ENCODE results near the gene FN3K. TPM values are rescaled to one million over a fixed set of nuclear protein-coding genes. Genes with fewer than 3 reads are reported as not detected.

Gene FN3K
- polyA plus RNA-seq, 3 donors = 0.15 TPM; not detected in 2

DNA sequence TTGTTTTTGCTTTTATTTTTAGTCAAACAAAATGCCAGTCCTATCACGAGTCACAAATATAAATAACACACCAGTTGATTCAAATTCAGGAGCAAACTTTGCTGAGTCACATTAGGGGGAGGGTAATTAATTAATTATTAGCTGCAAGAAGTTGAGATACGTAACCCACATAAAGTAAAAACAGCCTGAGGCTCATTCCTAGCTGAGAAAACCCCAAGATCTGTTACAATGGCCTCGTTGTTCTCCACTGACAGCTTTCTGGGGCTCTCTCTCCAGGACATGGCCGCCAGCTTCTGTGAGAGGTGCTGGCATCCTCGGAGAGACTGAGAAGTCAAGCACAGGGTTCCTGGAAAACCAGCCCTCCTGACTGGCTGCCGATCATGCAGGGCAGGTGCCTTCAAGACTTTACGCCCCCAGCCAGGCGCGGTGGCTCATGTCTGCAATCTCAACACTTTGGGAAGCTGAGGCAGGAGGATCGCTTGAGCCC lies 48.0 kb upstream of the FN3K start:
- WGBS (ENCODE audit: insufficient coverage) = 99% methylated on average over 7 of the region's 10 CpGs

DNA sequence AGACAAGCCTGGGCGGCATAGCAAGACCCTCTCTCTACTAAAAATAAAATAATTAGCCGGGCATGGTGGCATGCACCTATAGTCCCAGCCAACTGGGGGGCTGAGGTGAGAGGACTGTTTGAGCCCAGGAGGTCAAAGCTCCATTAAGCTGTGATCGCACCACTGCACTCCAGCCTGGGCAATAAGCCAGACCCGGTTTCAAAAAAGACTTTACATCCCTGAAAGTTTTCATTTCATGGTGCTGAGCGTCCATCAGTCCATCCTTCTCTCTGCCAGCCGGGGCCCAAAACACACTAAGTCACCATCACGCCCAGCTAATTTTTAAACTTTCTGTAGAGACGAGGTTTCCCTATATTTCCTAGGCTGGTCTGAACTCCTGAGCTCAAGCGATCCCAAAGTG lies 47.5 kb upstream of the FN3K start:
- no peaks in the 10 kb centered on the region for H3K9me3 ChIP-seq (replicated peaks in 1 of 2; ENCODE audit: control insufficient read depth in 1 of 2, insufficient read depth in 1 of 2, low read length in 2 of 2)
- H3K9me3 Mint-ChIP-seq = peaks cover 0 to 2% (median 0%) of the 10 kb centered on the region in 7 donors
- no peaks in the 10 kb centered on the region for H3K36me3 ChIP-seq (replicated peaks in 1 of 2; ENCODE audit: control insufficient read depth in 1 of 2, insufficient read depth in 2 of 2, low read length in 2 of 2)
- peaks cover 0 to 3% of the 10 kb centered on the region in 2 donors for H3K4me1 ChIP-seq (ENCODE audit: control insufficient read depth in 1 of 2, insufficient read depth in 2 of 2, low read length in 2 of 2)
- H3K79me2 ChIP-seq (ENCODE audit: insufficient read depth, low read length) = no peaks in the 10 kb centered on the region
- no peak overlapping the region for H3K4me2 ChIP-seq (replicated peaks; ENCODE audit: extremely low read depth, low read length, poor library complexity, severe bottlenecking)
- no peak overlapping the region for H3K9ac ChIP-seq (ENCODE audit: insufficient read depth, low read length, poor library complexity, severe bottlenecking)
- H3K27me3 ChIP-seq (ENCODE audit: control insufficient read depth in 2 of 2, insufficient read depth in 2 of 2, low read length in 2 of 2) = no peaks in the 10 kb centered on the region
- no peak overlapping the region for H3K4me3 ChIP-seq (replicated peaks in 1 of 3; ENCODE audit: low read depth in 2 of 3, low read length in 3 of 3)
- intact Hi-C loops (cut with micrococcal nuclease) = no loop called here
- 91% methylated on average over 7 of the region's 9 CpGs for WGBS (ENCODE audit: insufficient coverage)
- no peaks in the 10 kb centered on the region for H3K36me3 Mint-ChIP-seq
- H2AFZ ChIP-seq (ENCODE audit: insufficient read depth, low read depth, low read length, poor library complexity, severe bottlenecking) = no peak overlapping the region
- no peak for DNase-seq
- TF ChIP-seq, protein P1, sequence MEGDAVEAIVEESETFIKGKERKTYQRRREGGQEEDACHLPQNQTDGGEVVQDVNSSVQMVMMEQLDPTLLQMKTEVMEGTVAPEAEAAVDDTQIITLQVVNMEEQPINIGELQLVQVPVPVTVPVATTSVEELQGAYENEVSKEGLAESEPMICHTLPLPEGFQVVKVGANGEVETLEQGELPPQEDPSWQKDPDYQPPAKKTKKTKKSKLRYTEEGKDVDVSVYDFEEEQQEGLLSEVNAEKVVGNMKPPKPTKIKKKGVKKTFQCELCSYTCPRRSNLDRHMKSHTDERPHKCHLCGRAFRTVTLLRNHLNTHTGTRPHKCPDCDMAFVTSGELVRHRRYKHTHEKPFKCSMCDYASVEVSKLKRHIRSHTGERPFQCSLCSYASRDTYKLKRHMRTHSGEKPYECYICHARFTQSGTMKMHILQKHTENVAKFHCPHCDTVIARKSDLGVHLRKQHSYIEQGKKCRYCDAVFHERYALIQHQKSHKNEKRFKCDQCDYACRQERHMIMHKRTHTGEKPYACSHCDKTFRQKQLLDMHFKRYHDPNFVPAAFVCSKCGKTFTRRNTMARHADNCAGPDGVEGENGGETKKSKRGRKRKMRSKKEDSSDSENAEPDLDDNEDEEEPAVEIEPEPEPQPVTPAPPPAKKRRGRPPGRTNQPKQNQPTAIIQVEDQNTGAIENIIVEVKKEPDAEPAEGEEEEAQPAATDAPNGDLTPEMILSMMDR (IDR thresholded peaks at IDR 0.05) = no peak
- no peaks in the 10 kb centered on the region for H4K20me1 ChIP-seq (ENCODE audit: insufficient read depth, low read length)
- H3K27me3 Mint-ChIP-seq (ENCODE audit: low read depth in 3 of 3) = peaks cover 0 to 3% (median under 1%) of the 10 kb centered on the region in 3 donors
- no peak overlapping the region for H3K27ac ChIP-seq (ENCODE audit: low read depth in 1 of 2, low read length in 2 of 2)
- peaks cover 2% of the 10 kb centered on the region for H3K4me1 Mint-ChIP-seq
- H3K4me3 Mint-ChIP-seq = no peak overlapping the region
- peak overlapping the region in 1 of 7 donors; percentile 63 for H3K27ac Mint-ChIP-seq

More for the DNA sequence above, 48.0 kb upstream of the FN3K start:
- TF ChIP-seq, protein P1 (IDR thresholded peaks at IDR 0.05) = no peak
- Histone ChIP-seq H3K4me3 (replicated peaks in 1 of 3; ENCODE audit: low read depth in 2 of 3, low read length in 3 of 3) (no peak overlapping the region), H3K79me2 (ENCODE audit: insufficient read depth, low read length) (no peaks in the 10 kb centered on the region), H3K9me3 (replicated peaks in 1 of 2; ENCODE audit: control insufficient read depth in 1 of 2, insufficient read depth in 1 of 2, low read length in 2 of 2) (no peaks in the 10 kb centered on the region), H3K27me3 (ENCODE audit: control insufficient read depth in 2 of 2, insufficient read depth in 2 of 2, low read length in 2 of 2) (no peaks in the 10 kb centered on the region), H3K36me3 (replicated peaks in 1 of 2; ENCODE audit: control insufficient read depth in 1 of 2, insufficient read depth in 2 of 2, low read length in 2 of 2) (no peaks in the 10 kb centered on the region), H4K20me1 (ENCODE audit: insufficient read depth, low read length) (no peaks in the 10 kb centered on the region), H2AFZ (ENCODE audit: insufficient read depth, low read depth, low read length, poor library complexity, severe bottlenecking) (no peak overlapping the region), H3K4me2 (replicated peaks; ENCODE audit: extremely low read depth, low read length, poor library complexity, severe bottlenecking) (no peak overlapping the region), H3K27ac (ENCODE audit: low read depth in 1 of 2, low read length in 2 of 2) (no peak overlapping the region), H3K4me1 (ENCODE audit: control insufficient read depth in 1 of 2, insufficient read depth in 2 of 2, low read length in 2 of 2) (peaks cover 0 to 3% of the 10 kb centered on the region in 2 donors), H3K9ac (ENCODE audit: insufficient read depth, low read length, poor library complexity, severe bottlenecking) (no peak overlapping the region)
- Mint-ChIP-seq H3K27me3 (ENCODE audit: low read depth in 3 of 3) (peaks cover 0 to 4% (median 4%) of the 10 kb centered on the region in 3 donors), H3K36me3 (no peaks in the 10 kb centered on the region), H3K27ac (no peak overlapping the region), H3K9me3 (peaks cover 0 to 3% (median 0%) of the 10 kb centered on the region in 7 donors), H3K4me1 (peaks cover 2% of the 10 kb centered on the region), H3K4me3 (no peak overlapping the region)
- intact Hi-C loops (cut with micrococcal nuclease) = no loop called here
- no peak for DNase-seq
